Measurements from ENCODE around the gene SCAANT1.
A peak's percentile ranks its signal among the peaks of the same experiment; 100 is the strongest.

Gene SCAANT1

GRCh38 chr3:63927422-63928280 is 15.5 kb upstream of the SCAANT1 start:
- H2AFZ ChIP-seq (ENCODE audit: low read depth, low read length), result no peak overlapping the region
- H3K79me2 ChIP-seq (ENCODE audit: low read length), result peaks cover 89% of the 10 kb centered on the region
- H3K9me3 ChIP-seq (ENCODE audit: insufficient read depth, low read length), result 0 out of 2 replicates have a peak, but pooled peaks cover 9% of the 10 kb centered on the region
- H3K27me3 ChIP-seq (ENCODE audit: low read depth, low read length), result no peaks in the 10 kb centered on the region
- peaks cover 12% of the 10 kb centered on the region for H4K20me1 ChIP-seq (ENCODE audit: insufficient read depth, low read length)
- peak overlapping the region; percentile 70 for H3K4me2 ChIP-seq (ENCODE audit: low read length)
- TF ChIP-seq, protein P1, sequence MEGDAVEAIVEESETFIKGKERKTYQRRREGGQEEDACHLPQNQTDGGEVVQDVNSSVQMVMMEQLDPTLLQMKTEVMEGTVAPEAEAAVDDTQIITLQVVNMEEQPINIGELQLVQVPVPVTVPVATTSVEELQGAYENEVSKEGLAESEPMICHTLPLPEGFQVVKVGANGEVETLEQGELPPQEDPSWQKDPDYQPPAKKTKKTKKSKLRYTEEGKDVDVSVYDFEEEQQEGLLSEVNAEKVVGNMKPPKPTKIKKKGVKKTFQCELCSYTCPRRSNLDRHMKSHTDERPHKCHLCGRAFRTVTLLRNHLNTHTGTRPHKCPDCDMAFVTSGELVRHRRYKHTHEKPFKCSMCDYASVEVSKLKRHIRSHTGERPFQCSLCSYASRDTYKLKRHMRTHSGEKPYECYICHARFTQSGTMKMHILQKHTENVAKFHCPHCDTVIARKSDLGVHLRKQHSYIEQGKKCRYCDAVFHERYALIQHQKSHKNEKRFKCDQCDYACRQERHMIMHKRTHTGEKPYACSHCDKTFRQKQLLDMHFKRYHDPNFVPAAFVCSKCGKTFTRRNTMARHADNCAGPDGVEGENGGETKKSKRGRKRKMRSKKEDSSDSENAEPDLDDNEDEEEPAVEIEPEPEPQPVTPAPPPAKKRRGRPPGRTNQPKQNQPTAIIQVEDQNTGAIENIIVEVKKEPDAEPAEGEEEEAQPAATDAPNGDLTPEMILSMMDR (IDR thresholded peaks at IDR 0.05; ENCODE audit: low read depth, low read length), result no peak
- TF ChIP-seq EZH2phosphoT487 (IDR thresholded peaks at IDR 0.05; ENCODE audit: low read depth), result no peak
- peak overlapping the region; percentile 88 for H3K27ac ChIP-seq (ENCODE audit: low read length)
- H3K4me3 ChIP-seq (ENCODE audit: low read length), result peak overlapping the region; percentile 50
- peak overlapping the region; percentile 49 for H3K9ac ChIP-seq (ENCODE audit: low read length)
- peaks cover 81% of the 10 kb centered on the region for H3K4me1 ChIP-seq (ENCODE audit: low read length)
- H3K36me3 ChIP-seq (replicated peaks; ENCODE audit: low read depth, low read length), result peaks cover 51% of the 10 kb centered on the region

- Histone ChIP-seq H3K36me3 (replicated peaks; ENCODE audit: low read depth, low read length) (peaks cover 62% of the 10 kb centered on the region), H3K4me2 (ENCODE audit: low read length) (no peak overlapping the region), H2AFZ (ENCODE audit: low read depth, low read length) (no peak overlapping the region), H3K79me2 (ENCODE audit: low read length) (peaks cover 83% of the 10 kb centered on the region), H3K27ac (ENCODE audit: low read length) (no peak overlapping the region), H3K4me3 (ENCODE audit: low read length) (no peak overlapping the region), H3K9me3 (ENCODE audit: insufficient read depth, low read length) (0 out of 2 replicates have a peak, but pooled peaks cover 9% of the 10 kb centered on the region), H3K4me1 (ENCODE audit: low read length) (peaks cover 81% of the 10 kb centered on the region), H3K9ac (ENCODE audit: low read length) (no peak overlapping the region), H3K27me3 (ENCODE audit: low read depth, low read length) (no peaks in the 10 kb centered on the region), H4K20me1 (ENCODE audit: insufficient read depth, low read length) (peaks cover 19% of the 10 kb centered on the region)
- TF ChIP-seq, protein P1 (IDR thresholded peaks at IDR 0.05; ENCODE audit: low read depth, low read length), result no peak
- TF ChIP-seq EZH2phosphoT487 (IDR thresholded peaks at IDR 0.05; ENCODE audit: low read depth), result no peak
These were observed 14.1 kb upstream of the SCAANT1 start for GRCh38 chr3:63926309-63926708.

DNA sequence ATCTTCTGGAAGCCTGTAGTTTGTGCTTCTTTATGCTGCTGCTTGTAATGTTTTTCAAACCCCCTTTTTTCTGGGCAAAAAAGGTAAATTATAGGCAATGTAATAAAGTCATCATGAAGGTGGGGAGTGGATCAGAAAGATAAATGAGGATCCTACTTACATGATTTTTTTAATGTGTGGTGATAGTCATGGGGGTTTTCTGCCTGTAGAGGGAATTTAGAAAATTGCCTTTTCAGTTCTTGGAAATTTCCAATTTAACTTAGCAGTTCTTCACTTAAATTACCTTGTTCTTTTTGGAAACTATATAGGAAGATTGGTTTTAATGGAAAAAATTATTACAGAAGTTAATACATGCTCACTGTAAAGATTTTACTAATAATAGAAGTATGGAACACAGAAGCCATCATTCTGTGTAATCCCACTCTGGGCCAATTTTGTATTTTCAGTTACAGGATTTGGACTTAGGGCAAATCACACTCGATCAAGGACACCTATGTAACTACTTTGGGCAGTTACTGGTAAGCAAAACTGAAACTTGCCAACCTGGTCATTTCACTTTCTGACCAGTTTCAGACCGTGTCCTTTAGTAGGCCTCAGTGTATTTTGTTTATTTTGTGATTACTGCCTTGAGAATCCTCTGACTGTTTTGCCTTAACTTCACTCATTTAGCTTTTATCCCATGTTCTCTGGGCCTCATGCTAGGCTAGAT is 10.5 kb upstream of the SCAANT1 start:
- peak overlapping the region; percentile 80 for H3K27ac ChIP-seq (ENCODE audit: low read length)
- peaks cover 55% of the 10 kb centered on the region for H3K79me2 ChIP-seq (ENCODE audit: low read length)
- H3K4me3 ChIP-seq (ENCODE audit: low read length), result peak overlapping the region; percentile 32
- H4K20me1 ChIP-seq (ENCODE audit: insufficient read depth, low read length), result peaks cover 28% of the 10 kb centered on the region
- no peak overlapping the region for H2AFZ ChIP-seq (ENCODE audit: low read depth, low read length)
- peaks cover 78% of the 10 kb centered on the region for H3K4me1 ChIP-seq (ENCODE audit: low read length)
- H3K4me2 ChIP-seq (ENCODE audit: low read length), result peak overlapping the region; percentile 69
- no peaks in the 10 kb centered on the region for H3K27me3 ChIP-seq (ENCODE audit: low read depth, low read length)
- 0 out of 2 replicates have a peak, but pooled peaks cover 9% of the 10 kb centered on the region for H3K9me3 ChIP-seq (ENCODE audit: insufficient read depth, low read length)
- peaks cover 73% of the 10 kb centered on the region for H3K36me3 ChIP-seq (replicated peaks; ENCODE audit: low read depth, low read length)
- TF ChIP-seq, protein P1 (IDR thresholded peaks at IDR 0.05; ENCODE audit: low read depth, low read length), result no peak
- TF ChIP-seq EZH2phosphoT487 (IDR thresholded peaks at IDR 0.05; ENCODE audit: low read depth), result no peak
- H3K9ac ChIP-seq (ENCODE audit: low read length), result peak overlapping the region; percentile 16; the same call in 1 of the 2 replicates
